NCI-H1105 treated with DMSO at 0.1 percent for 48 hours (cell line): Measurements from ENCODE around the gene GBP2.
"Not testable (repeated sequence)": the region's sequence is repeated elsewhere in the genome, so short reads cannot be mapped to it uniquely, and the experiment has no call there.

Experiments
- DNase-seq: peaks from one replicate; lab custom pipeline; 2025; lab: John Stamatoyannopoulos, UW

Gene GBP2

GRCh38 chr1:89125913-89126580 is at the start of gene GBP2:
Gene GBP2 (minus strand): TSS chr1:89126114. CDS start chr1:89121966, 4,148 bp downstream.
- DNase-seq = no peak

- DNase-seq = no peak
Measured at GRCh38 chr1:89174491-89174890, 48.6 kb upstream of the GBP2 start.

- DNase-seq = no peak
Measured at GRCh38 chr1:89172468-89173143, 46.7 kb upstream of the GBP2 start.

GRCh38 chr1:89171067-89171438 is 45.1 kb upstream of the GBP2 start:
- no peak for DNase-seq

GRCh38 chr1:89170170-89171066 is 44.5 kb upstream of the GBP2 start:
- no peak for DNase-seq

GRCh38 chr1:89169166-89169565 is 43.3 kb upstream of the GBP2 start:
- no peak for DNase-seq

GRCh38 chr1:89167590-89168230 is 41.8 kb upstream of the GBP2 start:
- DNase-seq = peak; percentile 79

GRCh38 chr1:89166705-89167104 is 40.8 kb upstream of the GBP2 start:
- no peak for DNase-seq

GRCh38 chr1:89165811-89166210 is 39.9 kb upstream of the GBP2 start:
- DNase-seq = no peak

GRCh38 chr1:89151047-89151446 is 25.1 kb upstream of the GBP2 start:
- no peak for DNase-seq

GRCh38 chr1:89149976-89150375 is 24.1 kb upstream of the GBP2 start:
- DNase-seq = no peak

- DNase-seq = no peak
Measured at GRCh38 chr1:89149229-89149628, 23.3 kb upstream of the GBP2 start.

- DNase-seq = no peak
Measured at GRCh38 chr1:89147678-89148658, 22.1 kb upstream of the GBP2 start.

GRCh38 chr1:89146721-89147120 is 20.8 kb upstream of the GBP2 start:
- DNase-seq = no peak

- DNase-seq = no peak
Measured at GRCh38 chr1:89143484-89143883, 17.6 kb upstream of the GBP2 start.

- no peak for DNase-seq
Measured at GRCh38 chr1:89142160-89142559, 16.2 kb upstream of the GBP2 start.

- no peak for DNase-seq
Measured at GRCh38 chr1:89133747-89134146, 7.8 kb upstream of the GBP2 start.

- DNase-seq = no peak
Measured at GRCh38 chr1:89130716-89131115, 4.8 kb upstream of the GBP2 start.

- no peak for DNase-seq
Measured at GRCh38 chr1:89129911-89130310, 4.0 kb upstream of the GBP2 start.

- not testable (repeated sequence) for DNase-seq
Measured at GRCh38 chr1:89128003-89128458, 2.1 kb upstream of the GBP2 start.
